ENCODE data around the gene MTARC1. TPM values are rescaled to one million over a fixed set of nuclear protein-coding genes. Genes with fewer than 3 reads are reported as not detected.
A peak's percentile ranks its signal among the peaks of the same experiment; 100 is the strongest.

The MTARC1 gene
- total RNA-seq, 4 donors from 2014 or later, result 4.2 to 6.6 (median 5.1) TPM

DNA sequence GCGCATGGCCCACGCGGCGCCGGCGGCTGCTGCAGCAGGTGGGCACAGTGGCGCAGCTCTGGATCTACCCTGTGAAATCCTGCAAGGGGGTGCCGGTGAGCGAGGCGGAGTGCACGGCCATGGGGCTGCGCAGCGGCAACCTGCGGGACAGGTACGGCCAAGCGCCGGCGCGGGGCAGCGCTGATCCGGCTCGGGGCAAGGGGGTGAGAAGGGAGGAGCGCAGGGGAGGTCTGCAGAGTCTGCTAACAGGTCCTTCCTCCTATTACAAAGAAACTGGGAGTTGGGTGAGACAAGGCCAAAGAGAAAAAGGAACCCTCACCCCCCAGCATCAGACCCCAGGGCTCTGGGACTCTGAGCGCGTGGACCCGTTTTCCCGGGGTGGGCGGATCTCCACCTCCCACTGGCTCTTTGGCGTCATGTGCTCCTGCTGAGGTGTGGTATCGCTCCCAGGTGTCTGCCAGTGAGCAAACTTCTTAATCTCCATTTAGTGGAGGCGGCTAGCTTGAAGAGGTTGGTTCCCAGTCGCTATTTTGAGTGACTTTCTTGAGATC lies 431 bp downstream of the MTARC1 start:
- H3K27ac ChIP-seq (replicated peaks in 1 of 4), result peak overlapping the region; percentile 64 to 74 (median 70)
- TF ChIP-seq, protein P1, sequence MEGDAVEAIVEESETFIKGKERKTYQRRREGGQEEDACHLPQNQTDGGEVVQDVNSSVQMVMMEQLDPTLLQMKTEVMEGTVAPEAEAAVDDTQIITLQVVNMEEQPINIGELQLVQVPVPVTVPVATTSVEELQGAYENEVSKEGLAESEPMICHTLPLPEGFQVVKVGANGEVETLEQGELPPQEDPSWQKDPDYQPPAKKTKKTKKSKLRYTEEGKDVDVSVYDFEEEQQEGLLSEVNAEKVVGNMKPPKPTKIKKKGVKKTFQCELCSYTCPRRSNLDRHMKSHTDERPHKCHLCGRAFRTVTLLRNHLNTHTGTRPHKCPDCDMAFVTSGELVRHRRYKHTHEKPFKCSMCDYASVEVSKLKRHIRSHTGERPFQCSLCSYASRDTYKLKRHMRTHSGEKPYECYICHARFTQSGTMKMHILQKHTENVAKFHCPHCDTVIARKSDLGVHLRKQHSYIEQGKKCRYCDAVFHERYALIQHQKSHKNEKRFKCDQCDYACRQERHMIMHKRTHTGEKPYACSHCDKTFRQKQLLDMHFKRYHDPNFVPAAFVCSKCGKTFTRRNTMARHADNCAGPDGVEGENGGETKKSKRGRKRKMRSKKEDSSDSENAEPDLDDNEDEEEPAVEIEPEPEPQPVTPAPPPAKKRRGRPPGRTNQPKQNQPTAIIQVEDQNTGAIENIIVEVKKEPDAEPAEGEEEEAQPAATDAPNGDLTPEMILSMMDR (IDR thresholded peaks at IDR 0.05), result no peak
- TF ChIP-seq EP300 (IDR thresholded peaks at IDR 0.05), result no peak
- no peak for TF ChIP-seq POLR2AphosphoS5 (IDR thresholded peaks at IDR 0.05)
- TF ChIP-seq POLR2A (IDR thresholded peaks at IDR 0.05; ENCODE audit: low read depth), result no peak
- peaks cover 0 to 29% (median 13%) of the 10 kb centered on the region in 4 donors for H3K36me3 ChIP-seq
- peak overlapping the region; percentile 59 to 74 (median 68) for H3K4me3 ChIP-seq
- DNase-seq (ENCODE audit: extremely low spot score), result no peak
- no peaks in the 10 kb centered on the region for H3K27me3 ChIP-seq
- no peaks in the 10 kb centered on the region for H3K9me3 ChIP-seq
- intact Hi-C loops (cut with DNase I), result no loop called here
- peaks cover 31 to 54% (median 51%) of the 10 kb centered on the region in 4 donors for H3K4me1 ChIP-seq
- WGBS, result 17% methylated on average over 15 of the region's 32 CpGs

DNA sequence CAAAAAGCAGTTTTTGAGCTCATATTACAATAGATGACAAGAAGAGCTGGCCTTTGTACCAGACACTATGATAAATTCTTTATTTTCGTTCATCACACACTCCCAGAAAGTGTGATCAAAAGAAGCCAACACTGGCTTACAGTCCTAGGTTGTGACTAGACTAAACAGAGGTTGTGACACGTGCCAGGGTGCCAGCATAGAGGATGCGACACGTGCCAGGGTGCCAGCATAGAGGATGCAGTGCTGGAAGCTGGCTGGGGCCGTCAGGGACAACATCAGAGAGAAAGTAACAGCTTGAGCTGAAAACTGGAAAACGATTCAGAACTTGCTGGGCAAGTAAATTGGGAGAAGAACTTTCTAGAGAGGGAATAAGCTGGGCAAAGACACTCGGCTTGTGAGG lies 2.2 kb downstream of the MTARC1 start:
- H3K4me1 ChIP-seq, result peaks cover 31 to 55% (median 53%) of the 10 kb centered on the region in 4 donors
- intact Hi-C loops (cut with DNase I), result no loop called here
- WGBS, result 77% methylated on average over 7 of the region's 7 CpGs
- peak overlapping the region in 1 of 4 donors; percentile 7 for H3K27ac ChIP-seq (replicated peaks in 1 of 4)
- no peak for TF ChIP-seq POLR2AphosphoS5 (IDR thresholded peaks at IDR 0.05)
- TF ChIP-seq EP300 (IDR thresholded peaks at IDR 0.05), result no peak
- TF ChIP-seq POLR2A (IDR thresholded peaks at IDR 0.05; ENCODE audit: low read depth), result no peak
- TF ChIP-seq, protein P1 (IDR thresholded peaks at IDR 0.05), result no peak
- H3K36me3 ChIP-seq, result peaks cover 0 to 13% (median 2%) of the 10 kb centered on the region in 4 donors
- no peak overlapping the region for H3K4me3 ChIP-seq
- H3K27me3 ChIP-seq, result no peaks in the 10 kb centered on the region
- no peak for DNase-seq (ENCODE audit: extremely low spot score)
- H3K9me3 ChIP-seq, result no peaks in the 10 kb centered on the region

DNA sequence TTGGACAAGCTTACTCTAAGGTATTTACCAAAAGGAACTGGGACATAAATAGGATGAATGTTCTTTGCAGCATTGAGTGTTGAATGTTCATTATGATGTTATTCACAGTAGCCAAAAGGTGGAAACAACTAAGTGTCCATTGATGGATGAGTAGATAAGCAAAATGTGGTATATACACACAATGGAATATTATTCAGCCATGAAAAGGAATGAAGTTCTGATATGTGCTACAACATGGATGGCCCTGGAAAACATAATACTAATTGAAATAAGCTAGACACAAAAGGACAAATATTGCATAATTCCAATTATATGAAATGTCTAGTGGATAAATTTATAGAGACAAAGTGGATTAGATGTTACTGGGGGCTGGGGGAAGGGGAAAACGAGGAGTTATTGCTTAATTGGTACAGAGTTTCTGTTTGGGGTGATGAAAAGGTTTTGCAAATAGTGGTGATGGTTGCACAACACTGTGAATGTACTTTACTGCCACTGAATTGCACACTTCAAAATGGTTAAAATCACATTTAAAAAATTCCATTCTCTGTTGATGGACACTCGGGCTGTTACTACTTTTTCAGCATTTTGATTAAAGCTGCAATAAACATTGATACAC lies 2.9 kb downstream of the MTARC1 start:
- Histone ChIP-seq H3K36me3 (peaks cover 0 to 6% (median 0%) of the 10 kb centered on the region in 4 donors), H3K27ac (replicated peaks in 1 of 4) (no peak overlapping the region), H3K4me1 (peaks cover 31 to 55% (median 53%) of the 10 kb centered on the region in 4 donors), H3K4me3 (no peak overlapping the region), H3K27me3 (no peaks in the 10 kb centered on the region), H3K9me3 (no peaks in the 10 kb centered on the region)
- 76% methylated on average over 2 of the region's 2 CpGs for WGBS
- DNase-seq (ENCODE audit: extremely low spot score), result no peak
- no peak for TF ChIP-seq EP300 (IDR thresholded peaks at IDR 0.05)
- TF ChIP-seq POLR2AphosphoS5 (IDR thresholded peaks at IDR 0.05), result no peak
- TF ChIP-seq, protein P1 (IDR thresholded peaks at IDR 0.05), result no peak
- TF ChIP-seq POLR2A (IDR thresholded peaks at IDR 0.05; ENCODE audit: low read depth), result no peak
- intact Hi-C loops (cut with DNase I), result no loop called here

DNA sequence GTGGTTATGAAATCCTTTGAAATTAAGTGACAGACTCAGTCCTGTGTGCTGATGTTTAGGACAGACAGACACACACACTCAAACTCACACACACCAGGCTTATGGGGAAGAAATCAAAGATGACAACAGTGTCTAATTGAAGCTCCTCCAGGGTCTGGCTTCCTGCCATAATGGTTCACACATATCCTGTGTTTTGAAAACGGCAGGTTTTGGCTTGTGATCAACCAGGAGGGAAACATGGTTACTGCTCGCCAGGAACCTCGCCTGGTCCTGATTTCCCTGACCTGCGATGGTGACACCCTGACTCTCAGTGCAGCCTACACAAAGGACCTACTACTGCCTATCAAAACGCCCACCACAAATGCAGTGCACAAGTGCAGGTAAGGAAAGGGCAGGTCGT lies 4.6 kb downstream of the MTARC1 start:
- WGBS, result 65% methylated on average over 6 of the region's 6 CpGs
- Histone ChIP-seq H3K9me3 (no peaks in the 10 kb centered on the region), H3K27ac (replicated peaks in 1 of 4) (peak overlapping the region; percentile 6 to 52 (median 40)), H3K27me3 (no peaks in the 10 kb centered on the region), H3K36me3 (no peaks in the 10 kb centered on the region), H3K4me1 (peaks cover 24 to 44% (median 44%) of the 10 kb centered on the region in 4 donors), H3K4me3 (no peak overlapping the region)
- no peak for TF ChIP-seq EP300 (IDR thresholded peaks at IDR 0.05)
- TF ChIP-seq, protein P1 (IDR thresholded peaks at IDR 0.05), result no peak
- TF ChIP-seq POLR2AphosphoS5 (IDR thresholded peaks at IDR 0.05), result no peak
- no peak for TF ChIP-seq POLR2A (IDR thresholded peaks at IDR 0.05; ENCODE audit: low read depth)
- intact Hi-C loops (cut with DNase I), result no loop called here
- no peak for DNase-seq (ENCODE audit: extremely low spot score)

Data from esophagus muscularis mucosa (tissue), 4 donors.